Measurements from ENCODE around the gene KBTBD8.

The KBTBD8 gene

GRCh38 chr3:67047051-67047450, 48.9 kb downstream of the KBTBD8 start:
- DNase-seq (ENCODE audit: low read depth, low spot score) = no peak
- TF ChIP-seq CTCF (IDR thresholded peaks at IDR 0.05; ENCODE audit: insufficient read depth, low read length, missing control alignments) = no peak
- CTCF ChIA-PET = interaction anchor here (1.4 kb wide), 1 partner anchor 74 kb away, joined by 5 read pairs; no protein-coding TSS in a partner anchor
- H3K4me3 ChIP-seq (ENCODE audit: low read depth, low read length) = no peak overlapping the region
- POLR2A ChIA-PET = no interaction called here

DNA sequence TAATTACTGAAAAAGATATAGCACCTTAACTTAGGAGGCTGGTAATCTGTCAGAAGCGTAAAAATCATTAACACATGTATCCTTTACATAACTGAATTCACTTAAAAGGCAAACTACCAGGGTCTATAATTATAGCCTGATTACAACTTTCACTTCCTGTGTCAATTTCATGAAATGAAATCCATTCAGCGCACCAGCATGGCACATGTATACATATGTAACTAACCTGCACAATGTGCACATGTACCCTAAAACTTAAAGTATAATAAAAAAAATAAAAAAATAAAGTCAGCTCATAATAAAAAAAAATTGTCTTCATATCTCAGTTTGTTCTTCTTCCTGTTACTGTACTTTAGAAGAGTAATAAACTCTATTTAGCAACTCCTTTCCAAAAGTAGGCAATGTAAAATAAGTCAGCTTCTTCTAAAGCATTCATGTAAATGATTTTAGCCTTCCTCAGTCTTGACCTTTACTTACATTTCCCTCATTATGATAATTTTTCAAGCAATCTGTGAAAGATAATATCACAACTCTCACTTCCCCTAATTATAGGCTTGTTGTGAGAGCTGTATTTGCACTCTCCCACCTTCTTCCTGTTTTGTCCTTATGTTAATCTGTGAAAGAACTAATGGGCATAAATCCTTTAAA, 50.1 kb downstream of the KBTBD8 start:
- CTCF ChIA-PET = interaction anchor here (0.8 to 1.4 kb wide), 2 partner anchors 75 to 77 kb away, joined by 3 to 5 read pairs; no protein-coding TSS in a partner anchor
- DNase-seq (ENCODE audit: low read depth, low spot score) = no peak
- TF ChIP-seq CTCF (IDR thresholded peaks at IDR 0.05; ENCODE audit: insufficient read depth, low read length, missing control alignments) = no peak
- no peak overlapping the region for H3K4me3 ChIP-seq (ENCODE audit: low read depth, low read length)
- POLR2A ChIA-PET = no interaction called here

- no peak for DNase-seq (ENCODE audit: low read depth, low spot score)
- H3K4me3 ChIP-seq (ENCODE audit: low read depth, low read length) = no peak overlapping the region
- CTCF ChIA-PET = interaction anchor here (0.8 kb wide), 1 partner anchor 78 kb away, joined by 3 read pairs; no protein-coding TSS in a partner anchor
- no peak for TF ChIP-seq CTCF (IDR thresholded peaks at IDR 0.05; ENCODE audit: insufficient read depth, low read length, missing control alignments)
- POLR2A ChIA-PET = no interaction called here
Measured at GRCh38 chr3:67048715-67049074, 50.6 kb downstream of the KBTBD8 start.

GRCh38 chr3:67059443-67059842, 61.3 kb downstream of the KBTBD8 start:
- CTCF ChIA-PET = no interaction called here
- DNase-seq (ENCODE audit: low read depth, low spot score) = no peak
- no peak for TF ChIP-seq CTCF (IDR thresholded peaks at IDR 0.05; ENCODE audit: insufficient read depth, low read length, missing control alignments)
- no peak overlapping the region for H3K4me3 ChIP-seq (ENCODE audit: low read depth, low read length)
- POLR2A ChIA-PET = no interaction called here
